Ovary (tissue), 9 donors: ENCODE data around the gene ZNF26. TPM values are rescaled to one million over a fixed set of nuclear protein-coding genes. Genes with fewer than 3 reads are reported as not detected.
"Not testable (repeated sequence)": the region's sequence is repeated elsewhere in the genome, so short reads cannot be mapped to it uniquely, and the experiment has no call there.

Experiments used
- DNase-seq, 5 donors: peaks; one replicate each; pipeline ENCODE4 v3.0.0-alpha.2; 2019 to 2020
- H3K27ac ChIP-seq, 2 donors: fragments of 200-600 bp; one replicate each; pipeline versions ENCODE4 v1.5.1 to v1.8.0; 2019 to 2022
- H3K27me3 ChIP-seq: fragments of 200-600 bp; one replicate; pipeline ENCODE4 v1.8.0; 2022
- H3K36me3 ChIP-seq: fragments of 200-600 bp; sonication (generic); one replicate; pipeline ENCODE4 v1.5.1; 2019
- H3K4me1 ChIP-seq: one replicate; pipeline ENCODE4 v1.8.1; 2013; ENCODE audit warnings: mild to moderate bottlenecking, moderate library complexity; ENCODE audit not compliant: insufficient read depth
- H3K4me3 ChIP-seq: fragments of 200-600 bp; sonication (generic); one replicate; pipeline ENCODE4 v1.5.1; 2017
- H3K9me3 ChIP-seq, 2 donors: fragments of 200-600 bp in 1 of 2; sonication (generic) in 1 of 2; one replicate each; pipeline versions ENCODE4 v1.5.1 to v1.8.1; 2013 to 2019; ENCODE audit warnings: mild to moderate bottlenecking in 1 of 2, moderate library complexity in 1 of 2
- CTCF ChIP-seq, 3 donors: fragments of 450-650 bp in 2 of 3; fragments of 200-600 bp in 1 of 3; IDR thresholded peaks; one replicate each; pipeline versions ENCODE4 v1.5.1 to v1.8.0; 2016 to 2022; ENCODE audit warnings: antibody characterized with exemption in 3 of 3, mild to moderate bottlenecking in 1 of 3
- EP300 ChIP-seq: sonication (generic); formaldehyde crosslinking; IDR thresholded peaks from one replicate; pipeline ENCODE4 v1.6.1; 2017; ENCODE audit warnings: antibody characterized with exemption
- POLR2A ChIP-seq: fragments of 450-650 bp; IDR thresholded peaks from one replicate; pipeline ENCODE4 v1.6.1; 2017; ENCODE audit warnings: antibody characterized with exemption, mild to moderate bottlenecking, moderate library complexity
- WGBS, 3 donors: extraction: QIAGEN DNeasy Blood & Tissue Kit in 1 of 3; methylation state at CpG; one replicate each; pipeline versions ENCODE4 v1.1.5 to v1.1.7; 2013 to 2017; 5-methylcytosine and 5-hydroxymethylcytosine counted together
- intact Hi-C, 4 donors: fragments of 100-400 bp; cut with DNase I; formaldehyde crosslinking; loops; one replicate each; pipeline versions ENCODE4 v1.11.0 to v1.15.1; 2022 to 2023
- polyA plus RNA-seq, 2 donors: library from polyadenylated mRNA; stranded (reverse); fragments of 200-250 nt in 1 of 2; fragments of 350-450 nt in 1 of 2; fragmentation: Illumina TruSeq in 1 of 2; extraction: RNeasy Lipid Tissue Mini Kit (QIAGEN cat#74804) in 1 of 2; gene quantifications; one replicate each; pipeline ENCODE4 v1.2.3, GENCODE V29; 2013 to 2014
- total RNA-seq, 7 donors: library from RNA; depleted of rRNA in 2 of 7; stranded (reverse); fragments of >200 nt in 2 of 7; fragmentation: NEBNext Ultra II Directional in 3 of 7; extraction: Animal tissue kit (Norgen Biotek cat#: 25700) in 3 of 7; gene quantifications; one replicate each; pipeline versions ENCODE4 v1.1.0 to v1.2.4, GENCODE V29; 2016 to 2023
- donor health status: DM: no; HTN: no; CAD: no; lungs with moderate emphysema.
- donor health status: DM: no; HTN: no; CAD: no.
- donor health status: Bipolar disorder and iron deficiency.
- donor health status: DM: yes; HTN: yes; CAD: no.
- donor health status: DM: no; HTN: no; CAD: no.
- donor health status: DM: yes; HTN: yes; CAD: no.

ZNF26 gene
- total and polyA plus RNA-seq, 9 donors = 3.2 to 18.9 (median 13.3) TPM

- peak; percentile 32 to 59 (median 50) for DNase-seq
- Histone ChIP-seq H3K4me3 (peak overlapping the region; percentile 89), H3K36me3 (no peaks in the 10 kb centered on the region), H3K27me3 (no peaks in the 10 kb centered on the region), H3K9me3 (peaks cover 0 to 10% of the 10 kb centered on the region in 2 donors), H3K27ac (peak overlapping the region; percentile 77 to 89), H3K4me1 (peaks cover 8% of the 10 kb centered on the region)
- intact Hi-C loops = no loop called here
- WGBS, 3 donors = 3 to 11% (median 4%) methylated on average over 39 of the region's 39 CpGs
- TF ChIP-seq EP300 (no peak), POLR2A (no peak), CTCF (IDR thresholded peaks at IDR 0.05) (no peak)
Measured at GRCh38 chr12:132955094-132956010, 30.8 kb upstream of the ZNF26 start.

GRCh38 chr12:132956011-132956788 lies 30.0 kb upstream of the ZNF26 start, which contains the start of gene ZNF605:
Gene ZNF605, minus strand, starts transcription at chr12:132956306. Its CDS starts 10,671 bp downstream, at chr12:132945635.
- Histone ChIP-seq H3K27ac (peak within 1 kb of the TSS; percentile 77 to 89), H3K4me1 (peaks cover 8% of the 10 kb centered on the region), H3K4me3 (peak within 1 kb of the TSS; percentile 89), H3K36me3 (no peaks in the 10 kb centered on the region), H3K9me3 (peaks cover 0 to 8% of the 10 kb centered on the region in 2 donors), H3K27me3 (no peaks in the 10 kb centered on the region)
- TF ChIP-seq POLR2A = no peak
- no peak for TF ChIP-seq EP300
- no peak for TF ChIP-seq CTCF (IDR thresholded peaks at IDR 0.05)
- DNase-seq = peak; percentile 86 to 92 (median 90)
- WGBS, 3 donors = 1 to 4% (median 3%) methylated on average over 35 to 67 of the region's 67 CpGs
- intact Hi-C loops = no loop called here

- H3K4me1 ChIP-seq, H3K9me3 ChIP-seq, intact Hi-C loops, DNase-seq, H3K4me3 ChIP-seq, H3K27ac ChIP-seq, H3K27me3 ChIP-seq, H3K36me3 ChIP-seq: not testable (repeated sequence)
- WGBS, 3 donors = 97 to 98% (median 97%) methylated on average over 14 of the region's 14 CpGs
Measured at GRCh38 chr12:132961790-132962189, 24.4 kb upstream of the ZNF26 start.

GRCh38 chr12:132963947-132964346 lies 22.2 kb upstream of the ZNF26 start:
- WGBS, 3 donors = 47 to 55% (median 53%) methylated on average over 10 of the region's 10 CpGs
- H3K27ac ChIP-seq, H3K4me1 ChIP-seq, H3K4me3 ChIP-seq, DNase-seq, intact Hi-C loops, H3K36me3 ChIP-seq, H3K27me3 ChIP-seq: not testable (repeated sequence)
- peaks cover 0 to 12% of the 10 kb centered on the region in 2 donors for H3K9me3 ChIP-seq

- TF ChIP-seq EP300 (no peak), POLR2A (no peak), CTCF (IDR thresholded peaks at IDR 0.05) (no peak)
- intact Hi-C loops = no loop called here
- Histone ChIP-seq H3K27ac (no peak overlapping the region), H3K36me3 (no peaks in the 10 kb centered on the region), H3K9me3 (peaks cover 0 to 12% of the 10 kb centered on the region in 2 donors), H3K27me3 (no peaks in the 10 kb centered on the region), H3K4me3 (no peak overlapping the region), H3K4me1 (no peaks in the 10 kb centered on the region)
- WGBS, 3 donors = 93 to 95% (median 95%) methylated on average over 12 of the region's 12 CpGs
- no peak for DNase-seq
Measured at GRCh38 chr12:132965796-132966195, 20.4 kb upstream of the ZNF26 start.
